ENCODE results near the gene DLGAP1. TPM values are rescaled to one million over a fixed set of nuclear protein-coding genes. Genes with fewer than 3 reads are reported as not detected.

The DLGAP1 gene
- total and polyA plus RNA-seq, 2 of the 8 experiments (the other 6 are each of a cell fraction or from before 2014, with no cell fraction given) = 11.8 to 16.9 TPM

DNA sequence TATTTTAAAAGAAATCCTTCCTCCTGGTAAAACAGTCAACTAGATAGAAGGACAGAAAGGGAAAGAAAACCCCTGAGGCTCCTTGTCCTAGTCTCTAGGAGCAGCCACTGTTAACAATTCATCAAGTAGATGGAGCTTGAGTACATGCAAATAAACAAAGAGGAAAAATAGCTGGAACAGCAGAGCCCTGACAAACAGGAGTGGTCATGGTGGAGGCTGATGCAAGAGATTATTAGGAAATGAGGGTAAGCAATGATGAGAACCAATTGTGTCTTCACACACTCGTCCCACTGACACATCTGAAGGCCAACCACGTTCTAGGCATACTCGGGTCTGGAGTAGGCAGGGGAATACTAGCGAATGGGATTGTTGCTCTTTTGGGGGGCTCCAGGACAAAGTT lies 9.2 kb downstream of the DLGAP1 start:
- no peak for DNase-seq (ENCODE audit: low read depth in 1 of 2, low spot score in 2 of 2)
- Histone ChIP-seq H3K79me2 (ENCODE audit: control insufficient read depth in 1 of 2, insufficient read depth in 2 of 2, low read length in 2 of 2) (peaks cover 0 to 90% of the 10 kb centered on the region in 2 experiments; a peak in 3 of 4 replicates), H3K4ac (replicated peaks; ENCODE audit: insufficient read length, low read depth, low read length) (no peak overlapping the region), H3K9ac (replicated peaks in 1 of 4; ENCODE audit: extremely low read depth in 1 of 4, low read depth in 3 of 4, low read length in 3 of 4) (no peak overlapping the region), H2AFZ (ENCODE audit: low read length) (no peak overlapping the region), H3K18ac (ENCODE audit: extremely low read depth, low read length) (no peak overlapping the region), H4K5ac (ENCODE audit: insufficient read length, low read depth, low read length) (no peak overlapping the region), H3K9me3 (ENCODE audit: insufficient read depth in 2 of 2, low read depth in 1 of 2, low read length in 1 of 2) (no peaks in the 10 kb centered on the region), H3K14ac (ENCODE audit: insufficient read length) (no peak overlapping the region), H3K4me2 (ENCODE audit: insufficient read depth in 1 of 2, low read depth in 2 of 2, low read length in 2 of 2) (no peak overlapping the region), H2AK5ac (ENCODE audit: low read depth, low read length) (no peak overlapping the region), H2BK120ac (replicated peaks; ENCODE audit: low read depth, low read length) (no peak overlapping the region), H3K36me3 (ENCODE audit: control insufficient read depth in 2 of 4, insufficient read depth in 4 of 4, low read length in 3 of 4) (no peaks in the 10 kb centered on the region), H4K8ac (ENCODE audit: extremely low read depth, insufficient read depth, low read length) (no peak overlapping the region), H4K20me1 (replicated peaks in 1 of 2; ENCODE audit: control insufficient read depth in 1 of 2, insufficient read depth in 2 of 2, low read length in 2 of 2) (peaks cover 4 to 16% of the 10 kb centered on the region in 2 experiments), H2BK20ac (ENCODE audit: low read length) (no peak overlapping the region), H3K27me3 (replicated peaks in 1 of 4; ENCODE audit: control insufficient read depth in 3 of 4, extremely low read depth in 1 of 4, insufficient read depth in 3 of 4, low read length in 3 of 4) (no peaks in the 10 kb centered on the region), H3K23ac (ENCODE audit: insufficient read length) (no peak overlapping the region), H3K56ac (replicated peaks; ENCODE audit: insufficient read length, low read depth, low read length) (no peak overlapping the region), H4K91ac (replicated peaks; ENCODE audit: insufficient read length, low read length) (no peak overlapping the region), H3K4me1 (replicated peaks in 1 of 4; ENCODE audit: control insufficient read depth in 3 of 4, insufficient read depth in 4 of 4, low read length in 3 of 4) (peaks cover 0 to 19% (median 18%) of the 10 kb centered on the region in 4 experiments; a peak in 4 of 7 replicates), H2BK15ac (ENCODE audit: low read length) (no peak overlapping the region), H2BK5ac (ENCODE audit: low read depth, low read length) (no peak overlapping the region), H3K79me1 (ENCODE audit: low read depth, low read length) (peaks cover 6% of the 10 kb centered on the region; the same call in 1 of the 2 replicates), H3K23me2 (ENCODE audit: low read depth, low read length) (no peaks in the 10 kb centered on the region; the same call in 1 of the 2 replicates), H3K27ac (ENCODE audit: low read depth, low read length) (no peak overlapping the region), H3K4me3 (ENCODE audit: extremely low read depth in 1 of 4, insufficient read depth in 2 of 4, low read depth in 3 of 4, low read length in 4 of 4) (no peak overlapping the region), H2BK12ac (ENCODE audit: low read depth, low read length) (no peak overlapping the region)
- no peak for FAIRE-seq
- 89% methylated on average over 4 of the region's 4 CpGs; no CpG with 5 or more reads in 1 of the 2 experiments for WGBS, 2 experiments (ENCODE audit: extremely low coverage in 1 of 2, insufficient coverage in 1 of 2, insufficient read length in 1 of 2, insufficient replicate concordance in 2 of 2, low coverage in 1 of 2, low lambda C conversion rate in 2 of 2, missing lambda C conversion rate in 1 of 2)
- TF ChIP-seq BCL11A (IDR thresholded peaks at IDR 0.05; ENCODE audit: low read depth in 2 of 2, low read length in 2 of 2) = no peak
- no peak for TF ChIP-seq SRF (IDR thresholded peaks at IDR 0.05; ENCODE audit: low read depth, low read length)
- ChIA-PET POLR2A (ENCODE audit: partially characterized antibody) (no interaction called here), CTCF (ENCODE audit: partially characterized antibody) (interaction anchor here (0.5 kb wide), 1 partner anchor 233 kb away, joined by 3 read pairs; no protein-coding TSS in a partner anchor)
